Liver (tissue), 2 donors: ENCODE data around the gene SPART.

Experiments
- TAF1 ChIP-seq: conservative IDR thresholded peaks from 2 replicates; pipeline ENCODE4 v1.6.1; 2016; ENCODE audit warnings: antibody characterized with exemption, mild to moderate bottlenecking
- YY1 ChIP-seq: IDR thresholded peaks from 2 replicates; pipeline ENCODE4 v1.6.1; 2016; ENCODE audit warnings: antibody characterized with exemption, mild to moderate bottlenecking
- donor health status: healthy.

DNA sequence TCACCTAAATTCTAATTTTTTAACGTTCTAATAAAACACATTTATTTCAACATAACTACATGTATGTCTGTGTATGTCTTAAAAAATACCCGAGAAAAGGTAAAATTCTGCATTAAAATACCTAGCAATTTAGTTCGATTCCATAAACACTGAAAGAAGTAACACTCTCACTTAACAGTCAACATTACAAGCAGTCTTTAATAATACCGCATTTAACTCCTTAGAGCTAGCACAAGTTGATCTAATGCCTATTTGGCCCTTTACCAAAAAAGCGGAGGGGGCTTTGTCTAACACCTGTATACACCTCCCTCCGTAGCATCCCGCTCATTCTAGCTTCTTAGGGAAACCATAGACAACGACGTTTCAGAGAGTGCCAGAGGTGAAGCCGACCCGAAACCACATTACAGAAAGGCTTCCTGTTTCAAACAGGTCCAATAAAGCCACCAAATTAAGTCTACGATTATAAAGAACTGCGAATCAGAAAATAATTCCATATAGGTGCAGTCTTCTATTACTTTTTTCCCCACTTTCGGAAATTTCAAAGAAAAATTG lies 1.2 kb downstream of the SPART start:
- TF ChIP-seq YY1 (no peak), TAF1 (no peak)
